ENCODE results near the gene PPAN.
A peak's percentile ranks its signal among the peaks of the same experiment; 100 is the strongest.

The PPAN gene

DNA sequence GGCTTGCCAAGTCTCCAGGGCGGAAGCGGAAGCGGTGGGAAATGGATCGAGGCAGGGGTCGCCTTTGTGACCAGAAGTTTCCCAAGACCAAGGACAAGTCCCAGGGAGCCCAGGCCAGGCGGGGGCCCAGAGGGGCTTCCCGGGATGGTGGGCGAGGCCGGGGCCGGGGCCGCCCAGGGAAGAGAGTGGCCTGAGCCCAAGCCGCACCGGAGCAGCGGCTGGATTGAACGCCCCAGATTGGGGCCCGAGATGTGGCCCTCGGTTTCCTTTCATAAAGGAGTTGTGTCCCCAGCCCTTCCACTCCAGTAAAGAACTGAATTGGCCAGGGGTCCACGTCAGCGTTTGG lies 4.8 kb downstream of the PPAN start:
- no peak for DNase-seq (ENCODE audit: extremely low read depth, low read depth)
- TF ChIP-seq, protein P1, sequence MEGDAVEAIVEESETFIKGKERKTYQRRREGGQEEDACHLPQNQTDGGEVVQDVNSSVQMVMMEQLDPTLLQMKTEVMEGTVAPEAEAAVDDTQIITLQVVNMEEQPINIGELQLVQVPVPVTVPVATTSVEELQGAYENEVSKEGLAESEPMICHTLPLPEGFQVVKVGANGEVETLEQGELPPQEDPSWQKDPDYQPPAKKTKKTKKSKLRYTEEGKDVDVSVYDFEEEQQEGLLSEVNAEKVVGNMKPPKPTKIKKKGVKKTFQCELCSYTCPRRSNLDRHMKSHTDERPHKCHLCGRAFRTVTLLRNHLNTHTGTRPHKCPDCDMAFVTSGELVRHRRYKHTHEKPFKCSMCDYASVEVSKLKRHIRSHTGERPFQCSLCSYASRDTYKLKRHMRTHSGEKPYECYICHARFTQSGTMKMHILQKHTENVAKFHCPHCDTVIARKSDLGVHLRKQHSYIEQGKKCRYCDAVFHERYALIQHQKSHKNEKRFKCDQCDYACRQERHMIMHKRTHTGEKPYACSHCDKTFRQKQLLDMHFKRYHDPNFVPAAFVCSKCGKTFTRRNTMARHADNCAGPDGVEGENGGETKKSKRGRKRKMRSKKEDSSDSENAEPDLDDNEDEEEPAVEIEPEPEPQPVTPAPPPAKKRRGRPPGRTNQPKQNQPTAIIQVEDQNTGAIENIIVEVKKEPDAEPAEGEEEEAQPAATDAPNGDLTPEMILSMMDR (IDR thresholded peaks at IDR 0.05; ENCODE audit: low read depth, low read length) = no peak

DNA sequence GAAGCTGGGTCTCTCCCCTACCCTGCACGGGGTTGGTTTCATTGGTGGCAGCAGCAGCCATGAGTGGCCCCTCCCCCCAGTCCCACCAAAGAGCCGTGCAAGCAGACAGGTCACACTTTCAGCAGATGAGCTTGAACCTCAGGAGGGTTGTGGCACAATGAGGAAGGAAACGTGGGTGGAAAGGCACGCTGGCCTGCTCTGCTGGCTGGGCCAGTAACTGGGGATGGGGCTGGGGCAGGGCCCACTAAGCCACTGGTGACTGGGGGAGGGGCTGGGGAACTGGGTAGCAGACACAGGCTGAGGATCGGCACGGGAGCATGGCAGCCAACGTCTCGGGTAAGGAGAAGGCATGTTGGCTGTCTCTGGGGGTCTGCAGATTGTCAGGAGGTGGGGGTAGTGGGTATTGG lies 5.2 kb downstream of the PPAN start, which contains the start of gene P2RY11:
P2RY11 (plus strand) TSS at position 289 of the 407 bp plus-strand sequence; CDS start at position 318, 29 bp downstream.
- TF ChIP-seq, protein P1 (IDR thresholded peaks at IDR 0.05; ENCODE audit: low read depth, low read length) = no peak
- DNase-seq (ENCODE audit: extremely low read depth, low read depth) = no peak

DNA sequence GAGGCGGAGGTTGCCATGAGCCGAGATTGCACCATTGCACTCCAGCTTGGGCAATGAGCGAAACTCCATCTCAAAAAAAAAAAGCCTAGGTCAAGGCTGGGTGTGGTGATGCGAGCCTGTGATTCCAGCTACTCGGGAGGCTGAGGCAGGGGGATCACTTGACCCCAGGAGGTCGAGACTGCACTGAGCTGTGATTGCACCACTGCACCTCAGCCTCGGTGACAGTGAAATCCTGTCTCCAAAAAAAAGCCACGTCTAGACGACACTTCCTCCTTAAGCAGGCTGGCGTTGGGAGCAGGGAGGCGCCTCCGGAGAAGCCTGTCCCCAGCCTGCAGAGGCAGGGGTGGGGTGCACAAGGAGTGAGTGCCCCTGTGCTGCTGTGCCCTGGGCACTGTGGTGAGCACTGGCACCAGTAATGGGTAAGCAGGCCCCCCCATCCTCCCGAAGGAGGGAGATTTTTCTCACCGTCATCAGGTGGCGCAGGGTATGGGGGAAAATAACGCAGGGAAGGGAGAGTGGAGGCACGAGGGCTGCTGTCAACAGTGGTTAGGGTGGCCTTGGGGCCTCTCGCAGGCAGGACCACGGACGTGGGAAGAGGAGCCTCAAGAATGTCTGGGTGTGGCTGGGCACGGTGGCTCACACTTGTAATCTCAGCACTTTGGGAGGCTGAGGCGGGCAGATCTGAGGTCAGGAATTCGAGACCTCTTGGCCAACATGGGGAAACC lies 6.0 kb downstream of the PPAN start:
- DNase-seq (ENCODE audit: extremely low read depth, low read depth) = no peak
- TF ChIP-seq, protein P1 (IDR thresholded peaks at IDR 0.05; ENCODE audit: low read depth, low read length) = no peak

DNA sequence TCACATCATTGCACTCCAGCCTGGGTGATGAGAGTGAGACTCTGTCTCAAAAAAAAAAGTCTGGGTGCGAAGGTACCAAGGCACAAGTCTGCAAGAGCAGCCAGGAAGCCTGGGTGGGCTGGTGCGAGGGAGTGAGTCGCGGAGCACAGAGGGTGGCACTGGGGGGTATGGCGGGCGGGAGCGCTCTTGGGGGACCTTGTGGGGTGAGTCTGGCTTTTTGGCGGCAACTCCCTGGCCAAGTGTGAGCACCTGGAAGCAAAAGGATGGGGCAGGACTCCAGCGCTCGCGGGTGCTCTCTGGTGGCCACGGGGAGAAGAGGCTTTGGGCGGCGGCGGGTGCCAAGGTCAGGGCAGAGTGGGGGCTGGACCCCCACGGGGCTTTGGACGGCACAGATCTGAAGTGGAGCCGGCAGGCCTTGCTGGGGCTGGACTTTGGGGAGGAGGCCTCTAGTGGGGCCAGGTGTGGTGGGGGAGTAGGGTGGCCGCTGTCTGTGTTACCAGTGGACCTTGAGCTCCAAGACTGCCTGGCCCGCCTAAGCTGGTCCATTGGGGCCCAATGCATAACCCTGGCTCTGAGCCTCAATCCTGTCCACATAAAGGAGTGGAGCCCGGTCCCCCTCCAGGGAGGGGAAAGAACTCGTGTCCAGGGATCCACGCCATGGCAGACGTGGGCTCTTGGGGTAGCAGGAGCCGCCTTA lies 6.9 kb downstream of the PPAN start:
- no peak for DNase-seq (ENCODE audit: extremely low read depth, low read depth)
- TF ChIP-seq, protein P1 (IDR thresholded peaks at IDR 0.05; ENCODE audit: low read depth, low read length) = peak; percentile 64

DNA sequence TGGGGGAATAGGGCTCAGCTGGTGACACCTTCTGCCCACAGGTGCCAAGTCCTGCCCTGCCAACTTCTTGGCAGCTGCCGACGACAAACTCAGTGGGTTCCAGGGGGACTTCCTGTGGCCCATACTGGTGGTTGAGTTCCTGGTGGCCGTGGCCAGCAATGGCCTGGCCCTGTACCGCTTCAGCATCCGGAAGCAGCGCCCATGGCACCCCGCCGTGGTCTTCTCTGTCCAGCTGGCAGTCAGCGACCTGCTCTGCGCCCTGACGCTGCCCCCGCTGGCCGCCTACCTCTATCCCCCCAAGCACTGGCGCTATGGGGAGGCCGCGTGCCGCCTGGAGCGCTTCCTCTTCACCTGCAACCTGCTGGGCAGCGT lies 7.4 kb downstream of the PPAN start:
- TF ChIP-seq, protein P1 (IDR thresholded peaks at IDR 0.05; ENCODE audit: low read depth, low read length) = no peak
- DNase-seq (ENCODE audit: extremely low read depth, low read depth) = no peak

DNA sequence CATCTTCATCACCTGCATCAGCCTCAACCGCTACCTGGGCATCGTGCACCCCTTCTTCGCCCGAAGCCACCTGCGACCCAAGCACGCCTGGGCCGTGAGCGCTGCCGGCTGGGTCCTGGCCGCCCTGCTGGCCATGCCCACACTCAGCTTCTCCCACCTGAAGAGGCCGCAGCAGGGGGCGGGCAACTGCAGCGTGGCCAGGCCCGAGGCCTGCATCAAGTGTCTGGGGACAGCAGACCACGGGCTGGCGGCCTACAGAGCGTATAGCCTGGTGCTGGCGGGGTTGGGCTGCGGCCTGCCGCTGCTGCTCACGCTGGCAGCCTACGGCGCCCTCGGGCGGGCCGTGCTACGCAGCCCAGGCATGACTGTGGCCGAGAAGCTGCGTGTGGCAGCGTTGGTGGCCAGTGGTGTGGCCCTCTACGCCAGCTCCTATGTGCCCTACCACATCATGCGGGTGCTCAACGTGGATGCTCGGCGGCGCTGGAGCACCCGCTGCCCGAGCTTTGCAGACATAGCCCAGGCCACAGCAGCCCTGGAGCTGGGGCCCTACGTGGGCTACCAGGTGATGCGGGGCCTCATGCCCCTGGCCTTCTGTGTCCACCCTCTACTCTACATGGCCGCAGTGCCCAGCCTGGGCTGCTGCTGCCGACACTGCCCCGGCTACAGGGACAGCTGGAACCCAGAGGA lies 7.9 kb downstream of the PPAN start:
- DNase-seq (ENCODE audit: extremely low read depth, low read depth) = no peak

More for the DNA sequence above, 7.9 kb downstream of the PPAN start:
- TF ChIP-seq, protein P1 (IDR thresholded peaks at IDR 0.05; ENCODE audit: low read depth, low read length) = no peak
